ENCODE measurements around the gene FOXM1. TPM values are rescaled to one million over a fixed set of nuclear protein-coding genes. Genes with fewer than 3 reads are reported as not detected.

Gene FOXM1
- total and polyA plus RNA-seq, 2 of the 13 experiments (the other 11 are each of a cell fraction or from before 2014, with no cell fraction given): 17.1 to 25.9 TPM

DNA sequence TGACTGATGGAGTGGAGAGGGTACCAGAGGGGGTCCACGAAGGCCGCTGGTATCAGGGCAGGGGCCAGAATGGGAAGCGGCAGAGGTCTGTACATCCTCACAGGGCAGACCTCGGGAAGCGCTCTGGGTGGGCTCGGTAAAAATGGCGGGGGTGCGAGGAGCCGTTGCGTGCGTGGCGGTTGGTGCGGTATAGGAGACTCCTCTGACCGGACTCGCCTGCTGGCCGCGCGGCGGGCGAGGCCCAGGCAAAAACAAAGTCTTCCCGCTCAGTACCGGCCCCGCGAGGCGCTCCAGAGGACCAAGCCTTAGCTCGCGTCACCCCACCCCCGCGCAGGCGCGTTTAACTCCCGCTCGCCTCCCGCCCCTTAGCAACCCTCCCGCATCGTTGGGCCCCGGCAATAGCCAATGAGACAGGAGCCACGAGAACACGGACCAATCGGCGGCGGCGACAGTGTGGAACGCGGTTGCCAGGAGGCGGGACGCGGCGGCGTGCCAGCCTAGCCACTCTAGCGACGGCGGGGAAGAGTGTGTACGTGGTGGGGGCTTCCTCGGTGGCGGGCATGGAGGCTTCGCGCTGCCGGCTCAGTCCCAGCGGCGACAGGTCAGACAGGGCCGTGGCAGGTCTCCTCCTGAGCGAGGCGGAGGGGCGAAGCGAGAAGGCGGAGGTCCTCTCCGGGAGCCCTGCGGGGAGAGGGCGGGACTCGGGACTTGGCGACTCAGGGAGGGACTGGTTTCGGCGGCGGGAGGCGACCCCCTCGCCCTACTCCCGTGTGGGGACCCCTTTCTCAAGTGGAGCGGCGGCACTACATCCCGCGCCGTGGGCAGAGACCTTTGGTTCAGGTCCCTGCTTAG lies 13.6 kb upstream of the FOXM1 start, which contains the start of gene TULP3 (continued):
- TF ChIP-seq ZNF766 (CRISPR knock-in tag; IDR thresholded peaks at IDR 0.05; ENCODE audit: borderline replicate concordance): peak; percentile 24; the same call in 1 of the 2 replicates
- TF ChIP-seq SOX13 (IDR thresholded peaks at IDR 0.05): no peak
- peak in 1 of 2 experiments; percentile 29; a peak in 1 of 4 replicates for TF ChIP-seq SOX13 (CRISPR knock-in tag; conservative IDR thresholded peaks at IDR 0.05 in 1 of 2, IDR thresholded peaks at IDR 0.05 in 1 of 2)
- no peak for TF ChIP-seq PHB2 (IDR thresholded peaks at IDR 0.05; ENCODE audit: partially characterized antibody)
- peak; percentile 17 for TF ChIP-seq ARID5B (CRISPR knock-in tag; IDR thresholded peaks at IDR 0.05)
- no peak for TF ChIP-seq PLRG1 (conservative IDR thresholded peaks at IDR 0.05)
- TF ChIP-seq KLF15 (CRISPR knock-in tag; IDR thresholded peaks at IDR 0.05; ENCODE audit: borderline replicate concordance): no peak
- TF ChIP-seq ZNF773 (CRISPR knock-in tag; IDR thresholded peaks at IDR 0.05; ENCODE audit: borderline replicate concordance): peak; percentile 78
- peak; percentile 86; the same call in 1 of the 2 replicates for TF ChIP-seq ZFP41 (CRISPR knock-in tag; IDR thresholded peaks at IDR 0.05; ENCODE audit: borderline replicate concordance)
- no peak for TF ChIP-seq ETV6 (CRISPR knock-in tag; conservative IDR thresholded peaks at IDR 0.05)
- TF ChIP-seq, protein P1, sequence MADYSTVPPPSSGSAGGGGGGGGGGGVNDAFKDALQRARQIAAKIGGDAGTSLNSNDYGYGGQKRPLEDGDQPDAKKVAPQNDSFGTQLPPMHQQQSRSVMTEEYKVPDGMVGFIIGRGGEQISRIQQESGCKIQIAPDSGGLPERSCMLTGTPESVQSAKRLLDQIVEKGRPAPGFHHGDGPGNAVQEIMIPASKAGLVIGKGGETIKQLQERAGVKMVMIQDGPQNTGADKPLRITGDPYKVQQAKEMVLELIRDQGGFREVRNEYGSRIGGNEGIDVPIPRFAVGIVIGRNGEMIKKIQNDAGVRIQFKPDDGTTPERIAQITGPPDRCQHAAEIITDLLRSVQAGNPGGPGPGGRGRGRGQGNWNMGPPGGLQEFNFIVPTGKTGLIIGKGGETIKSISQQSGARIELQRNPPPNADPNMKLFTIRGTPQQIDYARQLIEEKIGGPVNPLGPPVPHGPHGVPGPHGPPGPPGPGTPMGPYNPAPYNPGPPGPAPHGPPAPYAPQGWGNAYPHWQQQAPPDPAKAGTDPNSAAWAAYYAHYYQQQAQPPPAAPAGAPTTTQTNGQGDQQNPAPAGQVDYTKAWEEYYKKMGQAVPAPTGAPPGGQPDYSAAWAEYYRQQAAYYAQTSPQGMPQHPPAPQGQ (CRISPR knock-in tag; IDR thresholded peaks at IDR 0.05; ENCODE audit: borderline replicate concordance): no peak
- no peak for TF ChIP-seq SMARCE1 (IDR thresholded peaks at IDR 0.05; ENCODE audit: borderline replicate concordance)
- TF ChIP-seq ZBTB46 (CRISPR knock-in tag; IDR thresholded peaks at IDR 0.05; ENCODE audit: borderline replicate concordance): no peak
- TF ChIP-seq TCF7L2 (IDR thresholded peaks at IDR 0.05; ENCODE audit: low read depth, low read length): no peak
- peak; percentile 80 for TF ChIP-seq ZNF724P (CRISPR knock-in tag; IDR thresholded peaks at IDR 0.05; ENCODE audit: borderline replicate concordance)
- peak; percentile 58 for TF ChIP-seq YY1 (IDR thresholded peaks at IDR 0.05; ENCODE audit: insufficient read depth, insufficient replicate concordance, low read depth, low read length)
- TF ChIP-seq ZFP36L1 (CRISPR knock-in tag; IDR thresholded peaks at IDR 0.05): peak; percentile 10; the same call in 1 of the 2 replicates
- TF ChIP-seq FLYWCH1 (CRISPR knock-in tag; IDR thresholded peaks at IDR 0.05): 0 out of 2 replicates have a peak, but pooled peaks have one; percentile 68
- peak; percentile 96 for TF ChIP-seq ZNF761 (CRISPR knock-in tag; conservative IDR thresholded peaks at IDR 0.05)
- TF ChIP-seq, protein P2, sequence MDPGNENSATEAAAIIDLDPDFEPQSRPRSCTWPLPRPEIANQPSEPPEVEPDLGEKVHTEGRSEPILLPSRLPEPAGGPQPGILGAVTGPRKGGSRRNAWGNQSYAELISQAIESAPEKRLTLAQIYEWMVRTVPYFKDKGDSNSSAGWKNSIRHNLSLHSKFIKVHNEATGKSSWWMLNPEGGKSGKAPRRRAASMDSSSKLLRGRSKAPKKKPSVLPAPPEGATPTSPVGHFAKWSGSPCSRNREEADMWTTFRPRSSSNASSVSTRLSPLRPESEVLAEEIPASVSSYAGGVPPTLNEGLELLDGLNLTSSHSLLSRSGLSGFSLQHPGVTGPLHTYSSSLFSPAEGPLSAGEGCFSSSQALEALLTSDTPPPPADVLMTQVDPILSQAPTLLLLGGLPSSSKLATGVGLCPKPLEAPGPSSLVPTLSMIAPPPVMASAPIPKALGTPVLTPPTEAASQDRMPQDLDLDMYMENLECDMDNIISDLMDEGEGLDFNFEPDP (CRISPR knock-in tag; conservative IDR thresholded peaks at IDR 0.05): no peak
